Heart right ventricle (tissue), 16 donors: ENCODE measurements around the gene GHDC. TPM values are rescaled to one million over a fixed set of nuclear protein-coding genes. Genes with fewer than 3 reads are reported as not detected.
A peak's percentile ranks its signal among the peaks of the same experiment; 100 is the strongest.
"Not testable (repeated sequence)": the region's sequence is repeated elsewhere in the genome, so short reads cannot be mapped to it uniquely, and the experiment has no call there.

Experiments used
- ATAC-seq, 8 donors: fragments of 200-7000 bp; cut with Tn5 transposase; one replicate each; pipeline ENCODE4 v1.9.1; 2020; ENCODE audit warnings: mild to moderate bottlenecking in 8 of 8, moderate library complexity in 8 of 8, moderate number of reproducible peaks in 1 of 8
- DNase-seq, 2 donors: peaks; one replicate each; pipeline ENCODE4 v3.0.0-alpha.2; 2020
- H3K27ac ChIP-seq, 10 donors: fragments of 200-600 bp; sonication (generic) in 2 of 10; one replicate each; pipeline versions ENCODE4 v1.5.0 to v1.8.0; 2020 to 2022; ENCODE audit warnings: mild to moderate bottlenecking in 3 of 10
- H3K27me3 ChIP-seq, 7 donors: fragments of 200-600 bp; one replicate each; pipeline ENCODE4 v1.8.0; 2021 to 2022; ENCODE audit warnings: mild to moderate bottlenecking in 2 of 7
- H3K36me3 ChIP-seq, 9 donors: fragments of 200-600 bp; sonication (generic) in 1 of 9; one replicate each; pipeline versions ENCODE4 v1.5.0 to v1.8.0; 2020 to 2022; ENCODE audit warnings: mild to moderate bottlenecking in 2 of 9
- H3K4me1 ChIP-seq, 9 donors: fragments of 200-600 bp; sonication (generic) in 1 of 9; one replicate each; pipeline versions ENCODE4 v1.5.0 to v1.8.0; 2020 to 2022; ENCODE audit warnings: mild to moderate bottlenecking in 4 of 9
- H3K4me3 ChIP-seq, 10 donors: fragments of 200-600 bp; sonication (generic) in 2 of 10; one replicate each; pipeline versions ENCODE4 v1.5.0 to v1.8.0; 2020 to 2022; ENCODE audit warnings: mild to moderate bottlenecking in 7 of 10, moderate library complexity in 2 of 10
- H3K9me3 ChIP-seq, 11 donors: fragments of 200-600 bp in 10 of 11; sonication (generic) in 2 of 11; one replicate each; pipeline versions ENCODE4 v1.5.0 to v1.8.0; 2013 to 2022; ENCODE audit warnings: mild to moderate bottlenecking in 2 of 11, control low read depth in 1 of 11, moderate library complexity in 1 of 11
- CTCF ChIP-seq, 9 donors: fragments of 200-600 bp; sonication (generic) in 2 of 9; IDR thresholded peaks; one replicate each; pipeline versions ENCODE4 v1.5.0 to v1.8.0; 2021 to 2022; ENCODE audit warnings: antibody characterized with exemption in 9 of 9, mild to moderate bottlenecking in 5 of 9, moderate library complexity in 1 of 9
- WGBS, 2 donors: extraction: QIAGEN DNeasy Blood & Tissue Kit; methylation state at CpG; one replicate each; pipeline ENCODE4 v1.1.7; 2013; ENCODE audit warnings: inconsistent platforms in 1 of 2; 5-methylcytosine and 5-hydroxymethylcytosine counted together
- intact Hi-C, 10 donors: fragments of 100-400 bp; cut with DNase I; formaldehyde crosslinking; loops; one replicate each; pipeline versions ENCODE4 v1.11.1 to v1.14.2; 2022
- polyA plus RNA-seq, 2 donors: library from polyadenylated mRNA; stranded (reverse); fragments of 200-250 nt; gene quantifications; one replicate each; pipeline ENCODE4 v1.2.3, GENCODE V29; 2013
- total RNA-seq, 10 donors: library from RNA; stranded (reverse); fragmentation: NEBNext Ultra II Directional in 3 of 10; extraction: Animal tissue kit (Norgen Biotek cat#: 25700) in 3 of 10; gene quantifications; one replicate each; pipeline versions ENCODE4 v1.2.1 to v1.2.4, GENCODE V29; 2021 to 2023
- donor health status: Arrhythmogenic right ventricular cardiomyopathy.
- donor health status: ischemic (EF 13 %, LVEDD 7.1; RV severe dilation, severe dysfunction).
- donor health status: healthy with polysubstance abuse.
- donor health status: DM: no; HTN: yes; CAD: no.
- donor health status: DM: no; HTN: no; CAD: no.
- donor health status: ischemic (EF 25% LVEDD 6.9; RV normal size, moderate dysfunction).
- donor health status: ischemic (EF 25% LVEDD 5.7; RV mildly dilated, moderate dysfunction).
- donor health status: healthy.
- donor health status: DM: yes; HTN: yes; CAD: no.
- donor health status: Ischemic cardiomyopathy.
- donor health status: ischemic (EF 35%, LVEDD 5.7; RV mildly dilated, moderate dysfunction).
- donor health status: nonischemic (EF 11% LVEDD 7.7; RV severe dilation, severe dysfunction).
- donor health status: DM: yes; HTN: yes; CAD: no.
- donor health status: PGD.
- donor health status: ischemic (EF 29% LVEDD 5.4; RV normal size, mild dysfunction).
- donor health status: nonischemic (EF 23%, LVEDD 6.1; RV moderate dilation, normal function).

The GHDC gene
- total and polyA plus RNA-seq, 12 donors, result 4.6 to 11.5 (median 6.5) TPM

- intact Hi-C loops, result no loop called here
- 59 to 77% methylated on average over 8 of the region's 8 CpGs for WGBS, 2 donors
- TF ChIP-seq CTCF (IDR thresholded peaks at IDR 0.05), result no peak
Observed at GRCh38 chr17:42141382-42141781, 52.9 kb downstream of the GHDC start.

DNA sequence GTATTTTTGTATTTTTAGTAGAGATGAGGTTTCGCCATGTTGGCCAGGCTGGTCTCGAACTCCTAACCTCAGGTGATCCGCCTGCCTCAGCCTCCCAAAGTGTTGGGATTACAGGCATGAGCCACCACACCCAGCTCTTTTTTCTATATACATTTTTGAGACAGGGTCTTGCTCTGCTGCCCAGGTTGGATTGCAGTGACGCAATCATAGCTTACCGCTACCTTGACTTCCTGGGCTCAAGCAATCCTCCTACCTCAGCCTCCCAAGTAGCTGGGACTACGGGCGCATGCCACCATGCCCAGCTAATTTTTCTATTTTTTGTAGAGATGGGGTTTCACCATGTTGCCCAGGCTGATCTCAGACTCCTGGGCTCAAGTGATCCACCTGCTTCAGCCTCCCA is 53.6 kb downstream of the GHDC start:
- Histone ChIP-seq H3K27ac (peak overlapping the region in 4 of 10 donors; percentile 2 to 36 (median 20)), H3K36me3 (peaks cover 0 to 72% (median 5%) of the 10 kb centered on the region in 9 donors), H3K4me1 (peaks cover 27 to 84% (median 72%) of the 10 kb centered on the region in 9 donors)
- ATAC-seq, H3K27me3 ChIP-seq, DNase-seq, H3K4me3 ChIP-seq, intact Hi-C loops, H3K9me3 ChIP-seq: not testable (repeated sequence)
- WGBS, 2 donors, result 98% methylated on average over 7 of the region's 7 CpGs

More at GRCh38 chr17:42141382-42141781, 52.9 kb downstream of the GHDC start:
- Histone ChIP-seq H3K9me3 (no peaks in the 10 kb centered on the region), H3K36me3 (peaks cover 0 to 79% (median 8%) of the 10 kb centered on the region in 9 donors), H3K4me3 (no peak overlapping the region), H3K27ac (peak overlapping the region in 7 of 10 donors; percentile 31 to 70 (median 41)), H3K4me1 (peaks cover 24 to 77% (median 65%) of the 10 kb centered on the region in 9 donors), H3K27me3 (no peaks in the 10 kb centered on the region)
- DNase-seq, result no peak
- ATAC-seq, result peak in 3 of 8 donors; percentile 29 to 34 (median 30)

Other genes with a start within 250 kb of the GHDC start
- gene CNP, start 227.7 kb downstream of the GHDC start, total RNA-seq, result 10 to 100 TPM; 19.4 to 42.7 (median 26.2) TPM
- 10 to 100 TPM; 17.2 to 25.6 TPM for gene CNP, start 227.7 kb downstream of the GHDC start, polyA plus RNA-seq
- 10 to 100 TPM; 68.8 to 90.0 (median 80.5) TPM for gene DNAJC7, start 177.1 kb downstream of the GHDC start, total RNA-seq
- gene DNAJC7, start 177.1 kb downstream of the GHDC start, polyA plus RNA-seq, result 100 to 1,000 TPM in 1 of 2 donors, 10 to 100 TPM in 1; 93.7 to 121 TPM
- 10 to 100 TPM; 50.1 to 64.1 (median 57.2) TPM for gene NKIRAS2, start 174.4 kb downstream of the GHDC start, total RNA-seq
- 10 to 100 TPM; 51.4 to 61.2 TPM for gene NKIRAS2, start 174.4 kb downstream of the GHDC start, polyA plus RNA-seq
- 1 to 10 TPM in 3 of 10 donors, under 1 TPM in 7; 0.46 to 1.2 (median 0.88) TPM for gene C17orf113, start 143.9 kb downstream of the GHDC start, total RNA-seq
- 1 to 10 TPM in 1 of 2 donors, under 1 TPM in 1; 0.26 to 1.2 TPM for gene C17orf113, start 143.9 kb downstream of the GHDC start, polyA plus RNA-seq
- gene ZNF385C, start 96.0 kb downstream of the GHDC start, total RNA-seq, result under 1 TPM in 9 of 10 donors, not detected in 1; 0.16 to 0.56 (median 0.24) TPM
- gene ZNF385C, start 96.0 kb downstream of the GHDC start, polyA plus RNA-seq, result under 1 TPM; 0.09 to 0.29 TPM
- gene DHX58, start 81.8 kb downstream of the GHDC start, total RNA-seq, result 1 to 10 TPM; 2.2 to 8.4 (median 4.0) TPM
- gene DHX58, start 81.8 kb downstream of the GHDC start, polyA plus RNA-seq, result 10 to 100 TPM in 1 of 2 donors, 1 to 10 TPM in 1; 3.4 to 16.9 TPM
- 10 to 100 TPM in 9 of 10 donors, 1 to 10 TPM in 1; 9.3 to 29.7 (median 13.3) TPM for gene KAT2A, start 73.1 kb downstream of the GHDC start, total RNA-seq
- 100 to 1,000 TPM in 1 of 2 donors, 10 to 100 TPM in 1; 20.6 to 118 TPM for gene KAT2A, start 73.1 kb downstream of the GHDC start, polyA plus RNA-seq
- gene HSPB9, start 71.7 kb downstream of the GHDC start, total RNA-seq, result under 1 TPM in 1 of 10 donors, not detected in 9; 0.23 TPM
- gene HSPB9, start 71.7 kb downstream of the GHDC start, polyA plus RNA-seq, result under 1 TPM; 0.01 to 0.29 TPM
- gene RAB5C, start 39.5 kb downstream of the GHDC start, total RNA-seq, result 10 to 100 TPM; 24.6 to 64.4 (median 35.3) TPM
- 10 to 100 TPM; 33.3 to 76.5 TPM for gene RAB5C, start 39.5 kb downstream of the GHDC start, polyA plus RNA-seq
- under 1 TPM in 6 of 10 donors, not detected in 4; 0.06 to 0.22 (median 0.13) TPM for gene KCNH4, start 13.4 kb downstream of the GHDC start, total RNA-seq
- under 1 TPM; 0.07 to 0.29 TPM for gene KCNH4, start 13.4 kb downstream of the GHDC start, polyA plus RNA-seq
- gene HCRT, start 9.0 kb downstream of the GHDC start, total RNA-seq, result not detected
- gene HCRT, start 9.0 kb downstream of the GHDC start, polyA plus RNA-seq, result not detected
- gene STAT5B, start 81.9 kb upstream of the GHDC start, total RNA-seq, result 10 to 100 TPM; 26.3 to 34.7 (median 30.8) TPM
- 10 to 100 TPM; 14.4 to 22.5 TPM for gene STAT5B, start 81.9 kb upstream of the GHDC start, polyA plus RNA-seq
- 10 to 100 TPM; 13.4 to 28.5 (median 16.1) TPM for gene STAT5A, start 94.0 kb upstream of the GHDC start, total RNA-seq
- gene STAT5A, start 94.0 kb upstream of the GHDC start, polyA plus RNA-seq, result 10 to 100 TPM in 1 of 2 donors, 1 to 10 TPM in 1; 8.2 to 11.9 TPM
- gene STAT3, start 193.9 kb upstream of the GHDC start, total RNA-seq, result 100 to 1,000 TPM in 8 of 10 donors, 10 to 100 TPM in 2; 87.2 to 398 (median 115) TPM
- 10 to 100 TPM; 33.9 to 61.7 TPM for gene STAT3, start 193.9 kb upstream of the GHDC start, polyA plus RNA-seq
- 100 to 1,000 TPM; 176 to 300 (median 241) TPM for gene CAVIN1, start 228.8 kb upstream of the GHDC start, total RNA-seq
- gene CAVIN1, start 228.8 kb upstream of the GHDC start, polyA plus RNA-seq, result 100 to 1,000 TPM; 131 to 198 TPM